WTC11 (cell line): Measurements from ENCODE around the gene MEFV. TPM values are rescaled to one million over a fixed set of nuclear protein-coding genes. Genes with fewer than 3 reads are reported as not detected.

Source experiments
- ATAC-seq: fragments of 200-7000 bp; cut with Tn5 transposase; 2 replicates; pipeline ENCODE4 v1.10.0; 2021; ENCODE audit warnings: mild to moderate bottlenecking, moderate library complexity
- CTCF ChIA-PET: fragments of 300-600 bp; sonication (Branson Sonifier 250); formaldehyde crosslinking; loops from one replicate; lab custom pipeline; 2021; ENCODE audit warnings: antibody characterized with exemption; lab: Charles Lee
- POLR2A ChIA-PET: fragments of 350-600 bp; sonication (Branson Sonifier 250); formaldehyde crosslinking; loops from one replicate; lab custom pipeline; 2021; ENCODE audit warnings: antibody characterized with exemption; lab: Charles Lee
- DNase-seq: peaks from one replicate; pipeline ENCODE4 v3.0.0; 2021; ENCODE audit warnings: low spot score
- H3K27ac Mint-ChIP-seq: 2 replicates; pipeline ENCODE4 v1.8.0; 2021; ENCODE audit warnings: mixed read lengths
- H3K27me3 Mint-ChIP-seq: 2 replicates; pipeline ENCODE4 v1.8.0; 2021; ENCODE audit warnings: low read depth, mild to moderate bottlenecking, moderate library complexity, mixed read lengths
- H3K36me3 Mint-ChIP-seq: 2 replicates; pipeline ENCODE4 v1.8.0; 2021; ENCODE audit warnings: mixed read lengths
- H3K4me1 Mint-ChIP-seq: 2 replicates; pipeline ENCODE4 v1.8.0; 2022; ENCODE audit warnings: mixed read lengths
- H3K4me3 Mint-ChIP-seq: 2 replicates; pipeline ENCODE4 v1.8.0; 2021; ENCODE audit warnings: mild to moderate bottlenecking, moderate library complexity, mixed read lengths
- H3K9me3 Mint-ChIP-seq: 2 replicates; pipeline ENCODE4 v1.8.0; 2021; ENCODE audit warnings: mixed read lengths
- ATF6 ChIP-seq: sonication (generic); formaldehyde crosslinking; IDR thresholded peaks from 2 replicates; pipeline ENCODE4 v1.8.1; 2023; ENCODE audit warnings: mild to moderate bottlenecking, missing genetic modification reagents
- CBFB ChIP-seq: sonication (generic); formaldehyde crosslinking; IDR thresholded peaks from 2 replicates; pipeline ENCODE4 v1.8.1; 2022; ENCODE audit warnings: mild to moderate bottlenecking, low read depth, missing genetic modification reagents
- CTCF ChIP-seq: fragments of 200-600 bp; IDR thresholded peaks from 2 replicates; pipeline ENCODE4 v1.8.0; 2022; ENCODE audit warnings: antibody characterized with exemption
- E2F1 ChIP-seq: sonication (generic); formaldehyde crosslinking; IDR thresholded peaks from 2 replicates; pipeline ENCODE4 v1.8.0; 2022; ENCODE audit warnings: mild to moderate bottlenecking, missing genetic modification reagents
- ESRRA ChIP-seq: sonication (generic); formaldehyde crosslinking; IDR thresholded peaks from 2 replicates; pipeline ENCODE4 v1.8.1; 2022; ENCODE audit warnings: mild to moderate bottlenecking, missing genetic modification reagents, borderline replicate concordance
- JUN ChIP-seq: sonication (generic); formaldehyde crosslinking; IDR thresholded peaks from 2 replicates; pipeline ENCODE4 v1.8.0; 2023; ENCODE audit warnings: mild to moderate bottlenecking, missing genetic modification reagents
- NR1H2 ChIP-seq: sonication (generic); formaldehyde crosslinking; IDR thresholded peaks from 2 replicates; pipeline ENCODE4 v1.9.0; 2021; ENCODE audit warnings: mild to moderate bottlenecking, moderate library complexity, missing genetic modification reagents
- NR3C1 ChIP-seq: sonication (generic); formaldehyde crosslinking; conservative IDR thresholded peaks from 2 replicates; pipeline ENCODE4 v1.8.1; 2023; ENCODE audit warnings: low read depth, mild to moderate bottlenecking, missing genetic modification reagents
- RELA ChIP-seq: sonication (generic); formaldehyde crosslinking; IDR thresholded peaks from 2 replicates; pipeline ENCODE4 v1.8.1; 2022; ENCODE audit warnings: missing genetic modification reagents, mild to moderate bottlenecking, borderline replicate concordance
- SMAD3 ChIP-seq: sonication (generic); formaldehyde crosslinking; IDR thresholded peaks from 2 replicates; pipeline ENCODE4 v1.8.0; 2022; ENCODE audit warnings: missing genetic modification reagents, mild to moderate bottlenecking, borderline replicate concordance
- ZBTB43 ChIP-seq: sonication (generic); formaldehyde crosslinking; IDR thresholded peaks from 2 replicates; pipeline ENCODE4 v1.8.1; 2023; ENCODE audit warnings: mild to moderate bottlenecking, missing genetic modification reagents
- ZNF121 ChIP-seq: sonication (generic); formaldehyde crosslinking; IDR thresholded peaks from 2 replicates; pipeline ENCODE4 v1.8.0; 2023; ENCODE audit warnings: missing genetic modification reagents
- ZNF138 ChIP-seq: sonication (generic); formaldehyde crosslinking; conservative IDR thresholded peaks from 2 replicates; pipeline ENCODE4 v1.8.1; 2022; ENCODE audit warnings: mild to moderate bottlenecking, moderate library complexity, missing genetic modification reagents
- ZNF219 ChIP-seq: sonication (generic); formaldehyde crosslinking; IDR thresholded peaks from 2 replicates; pipeline ENCODE4 v1.8.0; 2023; ENCODE audit warnings: missing genetic modification reagents, mild to moderate bottlenecking, borderline replicate concordance
- ZNF263 ChIP-seq: sonication (generic); formaldehyde crosslinking; IDR thresholded peaks from 2 replicates; pipeline ENCODE4 v1.8.1; 2022; ENCODE audit warnings: low read depth, mild to moderate bottlenecking, moderate library complexity, missing genetic modification reagents
- total RNA-seq: library from RNA; stranded (reverse); gene quantifications from 3 replicates; pipeline ENCODE4 v1.2.3, GENCODE V29; 2021
- TF ChIP-seq, protein P1 (sequence below): sonication (generic); formaldehyde crosslinking; IDR thresholded peaks from 2 replicates; pipeline ENCODE4 v1.8.0; 2023; ENCODE audit warnings: missing genetic modification reagents
- TF ChIP-seq, protein P2 (sequence below): fragments of 250-450 bp; sonication (Bioruptor Pico); IDR thresholded peaks from 2 replicates; pipeline ENCODE4 v1.9.0; 2021; ENCODE audit warnings: mild to moderate bottlenecking, borderline replicate concordance
- TF ChIP-seq, protein P3 (sequence below): sonication (generic); formaldehyde crosslinking; IDR thresholded peaks from 2 replicates; pipeline ENCODE4 v1.8.1; 2023; ENCODE audit warnings: mild to moderate bottlenecking, moderate library complexity, missing genetic modification reagents
- TF ChIP-seq, protein P4 (sequence below): sonication (generic); formaldehyde crosslinking; conservative IDR thresholded peaks from 2 replicates; pipeline ENCODE4 v1.8.1; 2023; ENCODE audit warnings: mild to moderate bottlenecking, low read depth, missing genetic modification reagents, moderate library complexity

The MEFV gene
- total RNA-seq, 1 experiment from 2014 or later, result 0.09 TPM

DNA sequence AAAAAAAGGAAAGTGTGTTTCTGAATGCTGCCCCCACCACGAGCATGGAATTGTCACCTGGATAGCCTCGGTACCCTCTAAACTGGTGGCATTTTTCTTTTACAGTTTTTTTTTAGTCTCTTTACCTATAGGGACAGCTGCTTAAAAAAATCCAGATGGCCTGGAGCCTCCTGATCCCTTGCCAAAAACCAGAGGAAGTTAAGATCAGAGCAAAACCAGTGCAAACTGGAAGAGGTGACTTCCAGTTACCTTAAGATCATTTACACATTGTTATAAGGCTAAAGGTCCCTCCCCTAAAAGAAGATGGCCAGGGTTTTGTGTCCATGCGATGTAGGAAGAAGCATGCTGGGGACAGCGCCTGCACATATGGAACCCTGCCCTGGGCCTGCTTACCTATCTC lies 3.5 kb downstream of the MEFV start:
- no peak overlapping the region for H3K4me3 Mint-ChIP-seq
- ATAC-seq (no peak), DNase-seq (no peak)
- ChIA-PET CTCF (interaction anchor here (1.6 kb wide), 1 partner anchor 14 kb away, joined by 5 read pairs; no protein-coding TSS in a partner anchor), POLR2A (no interaction called here)
- H3K4me1 Mint-ChIP-seq, result no peaks in the 10 kb centered on the region
- peaks cover 13% of the 10 kb centered on the region for H3K9me3 Mint-ChIP-seq
- TF ChIP-seq NR1H2 (no peak), NR3C1 (CRISPR knock-in tag) (no peak), ATF6 (CRISPR knock-in tag) (no peak), RELA (CRISPR knock-in tag) (no peak), CBFB (CRISPR knock-in tag) (no peak), ZNF219 (CRISPR knock-in tag) (no peak), E2F1 (no peak)
- TF ChIP-seq, protein P1, sequence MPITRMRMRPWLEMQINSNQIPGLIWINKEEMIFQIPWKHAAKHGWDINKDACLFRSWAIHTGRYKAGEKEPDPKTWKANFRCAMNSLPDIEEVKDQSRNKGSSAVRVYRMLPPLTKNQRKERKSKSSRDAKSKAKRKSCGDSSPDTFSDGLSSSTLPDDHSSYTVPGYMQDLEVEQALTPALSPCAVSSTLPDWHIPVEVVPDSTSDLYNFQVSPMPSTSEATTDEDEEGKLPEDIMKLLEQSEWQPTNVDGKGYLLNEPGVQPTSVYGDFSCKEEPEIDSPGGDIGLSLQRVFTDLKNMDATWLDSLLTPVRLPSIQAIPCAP (CRISPR knock-in tag), result no peak
- peaks cover 58% of the 10 kb centered on the region for H3K27me3 Mint-ChIP-seq
- no peaks in the 10 kb centered on the region for H3K36me3 Mint-ChIP-seq
- no peak overlapping the region for H3K27ac Mint-ChIP-seq

DNA sequence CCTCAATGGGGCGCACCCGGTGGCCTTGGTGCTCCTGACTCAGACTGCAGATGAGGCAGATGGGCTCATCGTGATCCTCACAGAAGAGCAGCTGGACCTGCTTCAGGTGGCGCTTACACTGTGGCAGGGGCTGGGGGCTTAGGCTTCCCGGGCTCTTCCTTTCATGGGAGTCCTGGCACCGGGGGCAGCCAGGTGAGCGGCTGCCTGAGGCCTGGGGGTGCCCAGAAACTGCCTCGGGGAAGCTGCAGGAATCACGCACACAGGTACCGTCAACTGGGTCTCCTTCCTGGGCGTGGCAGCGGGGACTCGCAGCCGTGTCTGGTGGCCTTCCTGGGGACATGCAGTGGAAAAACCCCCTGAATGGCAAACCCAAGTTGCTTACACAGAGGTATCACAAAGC lies 7.0 kb downstream of the MEFV start:
- POLR2A ChIA-PET, result no interaction called here
- Mint-ChIP-seq H3K27ac (no peak overlapping the region), H3K36me3 (no peaks in the 10 kb centered on the region), H3K9me3 (peaks cover 26% of the 10 kb centered on the region), H3K4me3 (no peak overlapping the region), H3K4me1 (no peaks in the 10 kb centered on the region), H3K27me3 (peaks cover 50% of the 10 kb centered on the region)
- no peak for DNase-seq
- no peak for ATAC-seq
- CTCF ChIA-PET, result interaction anchor here (1.5 kb wide), 1 partner anchor 15 kb away, joined by 3 read pairs; no protein-coding TSS in a partner anchor
- TF ChIP-seq, protein P2, sequence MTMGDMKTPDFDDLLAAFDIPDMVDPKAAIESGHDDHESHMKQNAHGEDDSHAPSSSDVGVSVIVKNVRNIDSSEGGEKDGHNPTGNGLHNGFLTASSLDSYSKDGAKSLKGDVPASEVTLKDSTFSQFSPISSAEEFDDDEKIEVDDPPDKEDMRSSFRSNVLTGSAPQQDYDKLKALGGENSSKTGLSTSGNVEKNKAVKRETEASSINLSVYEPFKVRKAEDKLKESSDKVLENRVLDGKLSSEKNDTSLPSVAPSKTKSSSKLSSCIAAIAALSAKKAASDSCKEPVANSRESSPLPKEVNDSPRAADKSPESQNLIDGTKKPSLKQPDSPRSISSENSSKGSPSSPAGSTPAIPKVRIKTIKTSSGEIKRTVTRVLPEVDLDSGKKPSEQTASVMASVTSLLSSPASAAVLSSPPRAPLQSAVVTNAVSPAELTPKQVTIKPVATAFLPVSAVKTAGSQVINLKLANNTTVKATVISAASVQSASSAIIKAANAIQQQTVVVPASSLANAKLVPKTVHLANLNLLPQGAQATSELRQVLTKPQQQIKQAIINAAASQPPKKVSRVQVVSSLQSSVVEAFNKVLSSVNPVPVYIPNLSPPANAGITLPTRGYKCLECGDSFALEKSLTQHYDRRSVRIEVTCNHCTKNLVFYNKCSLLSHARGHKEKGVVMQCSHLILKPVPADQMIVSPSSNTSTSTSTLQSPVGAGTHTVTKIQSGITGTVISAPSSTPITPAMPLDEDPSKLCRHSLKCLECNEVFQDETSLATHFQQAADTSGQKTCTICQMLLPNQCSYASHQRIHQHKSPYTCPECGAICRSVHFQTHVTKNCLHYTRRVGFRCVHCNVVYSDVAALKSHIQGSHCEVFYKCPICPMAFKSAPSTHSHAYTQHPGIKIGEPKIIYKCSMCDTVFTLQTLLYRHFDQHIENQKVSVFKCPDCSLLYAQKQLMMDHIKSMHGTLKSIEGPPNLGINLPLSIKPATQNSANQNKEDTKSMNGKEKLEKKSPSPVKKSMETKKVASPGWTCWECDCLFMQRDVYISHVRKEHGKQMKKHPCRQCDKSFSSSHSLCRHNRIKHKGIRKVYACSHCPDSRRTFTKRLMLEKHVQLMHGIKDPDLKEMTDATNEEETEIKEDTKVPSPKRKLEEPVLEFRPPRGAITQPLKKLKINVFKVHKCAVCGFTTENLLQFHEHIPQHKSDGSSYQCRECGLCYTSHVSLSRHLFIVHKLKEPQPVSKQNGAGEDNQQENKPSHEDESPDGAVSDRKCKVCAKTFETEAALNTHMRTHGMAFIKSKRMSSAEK (CRISPR knock-in tag), result no peak
- TF ChIP-seq SMAD3 (CRISPR knock-in tag) (no peak), CTCF (no peak), ZNF263 (no peak), CBFB (CRISPR knock-in tag) (no peak), JUN (CRISPR knock-in tag) (no peak), ZBTB43 (no peak), ZNF138 (CRISPR knock-in tag) (no peak), NR3C1 (CRISPR knock-in tag) (no peak), ESRRA (CRISPR knock-in tag) (no peak), ZNF121 (CRISPR knock-in tag) (no peak)
- TF ChIP-seq, protein P3, sequence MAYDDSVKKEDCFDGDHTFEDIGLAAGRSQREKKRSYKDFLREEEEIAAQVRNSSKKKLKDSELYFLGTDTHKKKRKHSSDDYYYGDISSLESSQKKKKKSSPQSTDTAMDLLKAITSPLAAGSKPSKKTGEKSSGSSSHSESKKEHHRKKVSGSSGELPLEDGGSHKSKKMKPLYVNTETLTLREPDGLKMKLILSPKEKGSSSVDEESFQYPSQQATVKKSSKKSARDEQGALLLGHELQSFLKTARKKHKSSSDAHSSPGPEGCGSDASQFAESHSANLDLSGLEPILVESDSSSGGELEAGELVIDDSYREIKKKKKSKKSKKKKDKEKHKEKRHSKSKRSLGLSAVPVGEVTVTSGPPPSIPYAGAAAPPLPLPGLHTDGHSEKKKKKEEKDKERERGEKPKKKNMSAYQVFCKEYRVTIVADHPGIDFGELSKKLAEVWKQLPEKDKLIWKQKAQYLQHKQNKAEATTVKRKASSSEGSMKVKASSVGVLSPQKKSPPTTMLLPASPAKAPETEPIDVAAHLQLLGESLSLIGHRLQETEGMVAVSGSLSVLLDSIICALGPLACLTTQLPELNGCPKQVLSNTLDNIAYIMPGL (CRISPR knock-in tag), result no peak
- TF ChIP-seq, protein P4, sequence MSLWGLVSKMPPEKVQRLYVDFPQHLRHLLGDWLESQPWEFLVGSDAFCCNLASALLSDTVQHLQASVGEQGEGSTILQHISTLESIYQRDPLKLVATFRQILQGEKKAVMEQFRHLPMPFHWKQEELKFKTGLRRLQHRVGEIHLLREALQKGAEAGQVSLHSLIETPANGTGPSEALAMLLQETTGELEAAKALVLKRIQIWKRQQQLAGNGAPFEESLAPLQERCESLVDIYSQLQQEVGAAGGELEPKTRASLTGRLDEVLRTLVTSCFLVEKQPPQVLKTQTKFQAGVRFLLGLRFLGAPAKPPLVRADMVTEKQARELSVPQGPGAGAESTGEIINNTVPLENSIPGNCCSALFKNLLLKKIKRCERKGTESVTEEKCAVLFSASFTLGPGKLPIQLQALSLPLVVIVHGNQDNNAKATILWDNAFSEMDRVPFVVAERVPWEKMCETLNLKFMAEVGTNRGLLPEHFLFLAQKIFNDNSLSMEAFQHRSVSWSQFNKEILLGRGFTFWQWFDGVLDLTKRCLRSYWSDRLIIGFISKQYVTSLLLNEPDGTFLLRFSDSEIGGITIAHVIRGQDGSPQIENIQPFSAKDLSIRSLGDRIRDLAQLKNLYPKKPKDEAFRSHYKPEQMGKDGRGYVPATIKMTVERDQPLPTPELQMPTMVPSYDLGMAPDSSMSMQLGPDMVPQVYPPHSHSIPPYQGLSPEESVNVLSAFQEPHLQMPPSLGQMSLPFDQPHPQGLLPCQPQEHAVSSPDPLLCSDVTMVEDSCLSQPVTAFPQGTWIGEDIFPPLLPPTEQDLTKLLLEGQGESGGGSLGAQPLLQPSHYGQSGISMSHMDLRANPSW (CRISPR knock-in tag), result no peak
